PC-3 (cell line): ENCODE results near the gene ATP1B2.

ENCODE experiments used
- CTCF ChIP-seq: fragments of 300-600 bp; sonication (generic); conservative IDR thresholded peaks from 2 replicates; pipeline ENCODE4 v1.5.1; 2017; ENCODE audit warnings: antibody characterized with exemption, low read depth, mild to moderate bottlenecking, low read length
- EZH2 ChIP-seq: fragments of 300-600 bp; sonication (generic); IDR thresholded peaks from one replicate; pipeline ENCODE4 v1.6.1; 2017; ENCODE audit warnings: antibody characterized with exemption, mild to moderate bottlenecking, low read length; ENCODE audit not compliant: unreplicated experiment

GRCh38 chr17:7614425-7615264, 36.1 kb upstream of the ATP1B2 start, which contains the start of gene FXR2:
- peak; percentile 52 for TF ChIP-seq CTCF
- TF ChIP-seq EZH2: no peak
